Mucosa of descending colon (tissue), 3 donors: ENCODE measurements around the gene ANKRD11. TPM values are rescaled to one million over a fixed set of nuclear protein-coding genes. Genes with fewer than 3 reads are reported as not detected.

ENCODE experiments used
- ATAC-seq: fragments of 200-7000 bp; cut with Tn5 transposase; one replicate; pipeline ENCODE4 v1.9.1; 2020; ENCODE audit warnings: mild to moderate bottlenecking, moderate library complexity
- DNase-seq, 3 donors: peaks; one replicate each; pipeline ENCODE4 v3.0.0-alpha.2; 2020
- H3K36me3 ChIP-seq: fragments of 200-600 bp; one replicate; pipeline ENCODE4 v1.8.0; 2021; ENCODE audit warnings: low read depth, mild to moderate bottlenecking
- H3K4me1 ChIP-seq: fragments of 200-600 bp; one replicate; pipeline ENCODE4 v1.8.0; 2021; ENCODE audit warnings: low read depth, mild to moderate bottlenecking
- H3K4me3 ChIP-seq: fragments of 200-600 bp; one replicate; pipeline ENCODE4 v1.8.0; 2021; ENCODE audit warnings: mild to moderate bottlenecking
- H3K9me3 ChIP-seq: fragments of 200-600 bp; one replicate; pipeline ENCODE4 v1.8.0; 2021; ENCODE audit warnings: mild to moderate bottlenecking
- intact Hi-C, 2 donors: fragments of 100-400 bp; cut with DNase I in 1 of 2; cut with micrococcal nuclease in 1 of 2; formaldehyde crosslinking; loops; one replicate each; pipeline versions ENCODE4 v1.11.0 to v1.11.1; 2022; cut with DNase I, micrococcal nuclease
- total RNA-seq, 3 donors: library from RNA; stranded (reverse); fragmentation: NEBNext Ultra II Directional in 2 of 3; extraction: Animal tissue kit (Norgen Biotek cat#: 25700) in 2 of 3; gene quantifications; one replicate each; pipeline versions ENCODE4 v1.2.1 to v1.2.4, GENCODE V29; 2021 to 2023
- TF ChIP-seq, protein P1 (sequence below): fragments of 200-600 bp; IDR thresholded peaks from one replicate; pipeline ENCODE4 v1.8.0; 2022; ENCODE audit warnings: antibody characterized with exemption, mild to moderate bottlenecking
- donor health status: DM: no; HTN: no; CAD: no; lungs with moderate emphysema.
- donor health status: DM: no; HTN: no; CAD: no.
- donor health status: DM: no; HTN: yes; CAD: no.

The ANKRD11 gene
- total RNA-seq, 3 donors from 2014 or later, result 125 to 127 (median 127) TPM

DNA sequence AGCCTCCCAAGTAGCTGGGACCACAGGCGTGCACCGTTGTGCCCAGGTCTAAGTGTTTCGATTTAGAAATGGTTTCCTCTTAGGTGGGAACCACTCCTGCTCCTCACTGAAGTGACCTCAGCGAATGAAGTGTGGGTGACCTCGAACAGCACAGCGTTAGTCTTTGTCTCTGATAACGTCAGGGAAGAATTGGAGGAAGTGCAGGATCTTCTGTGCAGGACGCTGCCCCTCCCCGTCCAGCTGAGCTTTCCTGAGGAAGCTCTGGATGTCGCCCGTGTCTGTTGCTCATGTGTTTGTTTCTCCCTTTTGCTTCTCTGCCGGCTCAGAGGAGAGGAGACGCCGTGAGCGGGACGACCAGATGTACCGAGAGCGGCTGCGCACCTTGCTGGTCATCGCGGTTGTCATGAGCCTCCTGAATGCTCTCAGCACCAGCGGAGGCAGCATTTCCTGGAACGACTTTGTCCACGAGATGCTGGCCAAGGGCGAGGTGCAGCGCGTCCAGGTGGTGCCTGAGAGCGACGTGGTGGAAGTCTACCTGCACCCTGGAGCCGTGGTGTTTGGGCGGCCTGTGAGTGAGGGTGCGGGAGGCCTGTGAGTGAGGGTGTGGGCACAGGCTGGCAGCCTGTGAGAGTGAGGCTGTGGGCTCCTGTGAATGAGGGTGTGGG, 33.5 kb upstream of the ANKRD11 start:
- DNase-seq, result no peak
- H3K36me3 ChIP-seq, result peaks cover 2% of the 10 kb centered on the region
- no peak for ATAC-seq

DNA sequence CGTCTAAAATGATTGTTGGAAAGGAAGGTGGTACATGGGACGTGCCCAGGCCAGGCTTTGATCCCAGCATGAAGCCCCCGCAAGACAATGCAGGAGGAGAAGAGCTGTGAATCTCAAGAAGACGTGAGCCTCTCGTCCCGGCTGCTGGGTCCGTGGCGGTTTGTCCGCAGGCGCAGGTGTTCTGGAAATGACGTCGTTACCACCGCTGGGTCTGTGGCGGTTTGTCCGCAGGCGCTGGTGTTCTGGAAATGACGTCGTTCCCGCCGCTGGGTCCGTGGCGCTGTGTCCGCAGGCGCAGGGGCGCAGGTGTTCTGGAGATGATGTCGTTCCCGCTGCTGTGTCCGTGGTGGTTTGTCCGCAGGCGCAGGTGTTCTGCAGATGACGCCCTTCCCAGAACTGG, 31.9 kb upstream of the ANKRD11 start:
- no peaks in the 10 kb centered on the region for H3K4me1 ChIP-seq
- intact Hi-C loops, result no loop called here
- no peaks in the 10 kb centered on the region for H3K9me3 ChIP-seq
- no peak for ATAC-seq
- H3K36me3 ChIP-seq, result peaks cover 2% of the 10 kb centered on the region
- no peak for DNase-seq
- TF ChIP-seq, protein P1, sequence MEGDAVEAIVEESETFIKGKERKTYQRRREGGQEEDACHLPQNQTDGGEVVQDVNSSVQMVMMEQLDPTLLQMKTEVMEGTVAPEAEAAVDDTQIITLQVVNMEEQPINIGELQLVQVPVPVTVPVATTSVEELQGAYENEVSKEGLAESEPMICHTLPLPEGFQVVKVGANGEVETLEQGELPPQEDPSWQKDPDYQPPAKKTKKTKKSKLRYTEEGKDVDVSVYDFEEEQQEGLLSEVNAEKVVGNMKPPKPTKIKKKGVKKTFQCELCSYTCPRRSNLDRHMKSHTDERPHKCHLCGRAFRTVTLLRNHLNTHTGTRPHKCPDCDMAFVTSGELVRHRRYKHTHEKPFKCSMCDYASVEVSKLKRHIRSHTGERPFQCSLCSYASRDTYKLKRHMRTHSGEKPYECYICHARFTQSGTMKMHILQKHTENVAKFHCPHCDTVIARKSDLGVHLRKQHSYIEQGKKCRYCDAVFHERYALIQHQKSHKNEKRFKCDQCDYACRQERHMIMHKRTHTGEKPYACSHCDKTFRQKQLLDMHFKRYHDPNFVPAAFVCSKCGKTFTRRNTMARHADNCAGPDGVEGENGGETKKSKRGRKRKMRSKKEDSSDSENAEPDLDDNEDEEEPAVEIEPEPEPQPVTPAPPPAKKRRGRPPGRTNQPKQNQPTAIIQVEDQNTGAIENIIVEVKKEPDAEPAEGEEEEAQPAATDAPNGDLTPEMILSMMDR, result no peak
- no peak overlapping the region for H3K4me3 ChIP-seq

More for the DNA sequence above, 33.5 kb upstream of the ANKRD11 start:
- Histone ChIP-seq H3K9me3 (no peaks in the 10 kb centered on the region), H3K4me1 (no peaks in the 10 kb centered on the region), H3K4me3 (no peak overlapping the region)
- TF ChIP-seq, protein P1, result no peak
- intact Hi-C loops, result no loop called here

DNA sequence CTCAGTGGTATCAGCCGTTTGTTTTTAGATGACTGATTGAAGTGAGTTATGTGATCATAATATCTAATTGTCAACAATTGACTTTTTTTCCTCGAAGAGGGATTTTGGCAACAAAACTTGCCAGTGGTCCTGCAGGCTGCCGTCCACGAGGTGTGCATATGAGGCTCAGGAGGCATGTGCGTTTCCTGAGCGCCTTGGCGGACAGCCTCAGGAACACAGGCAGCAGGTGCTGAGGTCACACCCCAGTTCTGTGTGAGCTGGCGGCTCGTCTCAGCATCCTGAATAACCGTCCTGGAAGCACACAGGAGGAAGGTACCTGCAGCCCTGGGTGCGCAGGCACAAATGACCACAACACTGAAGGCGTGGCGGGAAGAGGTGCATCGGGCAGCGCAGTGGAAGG, 29.5 kb upstream of the ANKRD11 start:
- Histone ChIP-seq H3K9me3 (no peaks in the 10 kb centered on the region), H3K4me1 (no peaks in the 10 kb centered on the region), H3K36me3 (peaks cover 2% of the 10 kb centered on the region), H3K4me3 (no peak overlapping the region)
- no peak for DNase-seq
- no peak for ATAC-seq
- TF ChIP-seq, protein P1, result no peak
- intact Hi-C loops, result no loop called here

DNA sequence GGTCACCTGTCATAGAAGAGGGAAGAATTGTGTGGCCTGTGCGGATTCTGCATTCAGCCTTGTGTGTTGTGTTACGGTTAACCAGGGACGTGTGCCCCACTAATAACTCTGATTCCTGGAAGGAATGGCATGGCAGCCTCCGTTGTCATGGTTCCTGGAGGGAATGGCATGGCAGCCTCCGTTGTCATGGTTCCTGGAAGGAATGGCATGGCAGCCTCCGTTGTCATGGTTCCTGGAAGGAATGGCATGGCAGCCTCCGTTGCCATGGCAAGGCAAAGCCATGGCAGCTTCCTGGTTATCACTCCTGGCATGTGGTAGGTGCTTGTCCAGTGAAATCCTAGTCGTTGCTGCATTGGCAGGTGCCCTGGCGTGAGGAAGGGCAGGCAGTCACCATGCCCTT, 26.8 kb upstream of the ANKRD11 start:
- ATAC-seq (no peak), DNase-seq (no peak)
- intact Hi-C loops, result no loop called here
- TF ChIP-seq, protein P1, result no peak
- no peak overlapping the region for H3K4me3 ChIP-seq
- H3K4me1 ChIP-seq, result no peaks in the 10 kb centered on the region
- H3K36me3 ChIP-seq, result peaks cover 10% of the 10 kb centered on the region
- no peaks in the 10 kb centered on the region for H3K9me3 ChIP-seq

DNA sequence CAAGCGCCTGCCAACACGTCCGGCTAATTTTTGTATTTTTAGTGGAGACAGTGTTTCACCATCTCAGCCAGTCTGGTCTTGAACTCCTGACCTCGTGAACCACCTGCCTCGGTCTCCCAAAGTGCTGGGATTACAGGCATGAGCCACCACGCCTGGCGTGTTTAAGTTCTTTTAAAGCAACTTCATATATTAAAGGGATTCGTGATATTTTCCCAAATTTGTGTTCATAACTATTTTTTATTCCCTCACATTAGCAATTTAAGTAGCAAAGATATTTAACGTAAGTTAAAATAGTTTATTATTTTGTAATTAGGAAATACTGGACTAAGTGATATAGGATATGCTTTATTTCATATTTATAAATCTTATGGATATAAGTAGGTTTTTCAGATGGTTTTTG, 22.1 kb upstream of the ANKRD11 start:
- TF ChIP-seq, protein P1, result no peak
- DNase-seq, result no peak
- no peak for ATAC-seq
- Histone ChIP-seq H3K36me3 (peaks cover 10% of the 10 kb centered on the region), H3K9me3 (no peaks in the 10 kb centered on the region), H3K4me3 (no peak overlapping the region), H3K4me1 (peaks cover 15% of the 10 kb centered on the region)
- intact Hi-C loops, result no loop called here

DNA sequence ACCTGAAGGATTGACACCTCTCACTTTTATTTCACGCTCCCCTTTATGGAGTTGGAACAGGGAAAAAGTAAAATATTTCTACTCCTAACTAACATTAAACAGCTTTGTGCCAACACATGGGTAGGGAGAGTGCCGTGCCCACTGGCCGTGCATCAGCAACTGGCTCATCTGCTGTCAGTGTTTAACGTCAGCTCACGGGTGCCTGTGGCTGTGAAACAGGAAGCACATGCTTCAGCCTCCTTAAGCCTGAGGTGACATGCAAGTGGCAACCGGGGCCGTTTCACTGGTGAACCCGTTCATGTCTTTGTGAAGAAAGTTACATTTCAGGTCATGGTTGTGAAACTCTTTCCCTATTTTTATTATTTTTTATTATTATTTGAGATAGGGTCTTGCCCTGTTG, 21.0 kb upstream of the ANKRD11 start:
- DNase-seq (no peak), ATAC-seq (no peak)
- TF ChIP-seq, protein P1, result no peak
- H3K4me1 ChIP-seq, result peaks cover 25% of the 10 kb centered on the region
- intact Hi-C loops, result no loop called here
- H3K9me3 ChIP-seq, result no peaks in the 10 kb centered on the region
- H3K4me3 ChIP-seq, result no peak overlapping the region
- peaks cover 10% of the 10 kb centered on the region for H3K36me3 ChIP-seq
